HG03175 (cell line): ENCODE data around the gene PCDH9.

ENCODE experiments used
- ATAC-seq: cut with Tn5 transposase; IDR thresholded peaks from one replicate; pipeline ENCODE4 v1.9.1; 2021; ENCODE audit warnings: mild to moderate bottlenecking, moderate library complexity; ENCODE audit not compliant: unreplicated experiment

PCDH9 gene

GRCh38 chr13:67167420-67167819, 62.7 kb downstream of the PCDH9 start:
- no peak for ATAC-seq

GRCh38 chr13:67161176-67161575, 69.0 kb downstream of the PCDH9 start:
- ATAC-seq: no peak

DNA sequence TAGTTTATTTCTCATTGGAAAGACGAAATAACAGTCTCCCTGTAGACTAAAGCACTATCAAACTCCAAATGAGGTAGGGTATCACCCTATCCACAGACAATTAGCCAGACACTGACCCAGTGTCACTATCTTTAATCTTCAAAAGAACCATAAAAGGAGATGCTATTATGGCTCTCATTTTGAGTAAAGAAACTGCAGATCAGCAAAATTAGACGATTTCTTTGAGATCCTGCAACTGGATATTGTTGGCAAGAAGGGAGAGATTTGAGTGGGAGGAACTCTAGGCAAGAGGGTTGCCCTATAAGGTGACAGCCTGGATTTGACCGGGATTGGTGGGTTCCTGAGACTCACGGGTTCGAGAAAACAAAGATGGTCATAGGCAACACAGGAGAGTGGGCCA, 71.2 kb downstream of the PCDH9 start:
- no peak for ATAC-seq

GRCh38 chr13:67156723-67157060, 73.4 kb downstream of the PCDH9 start:
- ATAC-seq: no peak

DNA sequence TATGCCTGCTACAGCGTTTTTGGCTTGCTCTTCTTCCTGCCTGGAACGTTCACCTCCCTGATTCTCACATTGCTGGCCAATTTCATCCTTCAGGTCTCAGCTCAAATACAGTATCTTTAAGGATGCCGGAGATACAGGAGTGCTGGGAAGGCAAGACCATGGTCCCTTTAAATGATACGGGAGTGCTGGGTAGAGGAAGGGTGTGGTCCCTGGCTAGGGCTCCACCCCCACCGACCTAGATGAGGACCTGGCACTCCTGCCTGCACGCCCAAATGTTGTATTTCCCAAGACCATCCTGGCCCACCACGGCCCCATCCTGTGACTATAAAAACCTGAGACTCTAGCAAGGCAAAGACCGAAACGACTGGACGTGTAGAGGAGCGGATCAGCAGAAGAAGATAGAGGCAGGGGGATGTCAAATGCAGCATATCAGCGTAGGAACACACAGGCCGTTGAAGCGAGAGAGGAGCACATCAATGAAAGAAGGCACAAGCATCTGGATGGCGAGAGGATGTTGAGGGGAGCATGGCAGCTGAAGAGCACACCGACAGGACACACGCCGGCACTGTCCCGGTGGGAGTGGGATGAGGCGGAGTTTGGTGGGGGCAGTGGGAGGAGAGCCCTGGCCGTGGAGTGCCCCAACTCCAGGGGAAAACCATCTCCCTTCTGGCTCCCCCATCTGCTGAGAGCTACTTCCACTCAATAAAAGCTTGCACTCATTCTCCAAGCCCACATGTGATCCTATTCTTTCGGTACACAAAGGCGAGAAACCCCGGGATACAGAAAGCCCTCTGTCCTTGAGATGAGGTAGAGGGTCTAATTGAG, 74.0 kb downstream of the PCDH9 start:
- no peak for ATAC-seq

GRCh38 chr13:67152085-67152484, 78.1 kb downstream of the PCDH9 start:
- no peak for ATAC-seq

DNA sequence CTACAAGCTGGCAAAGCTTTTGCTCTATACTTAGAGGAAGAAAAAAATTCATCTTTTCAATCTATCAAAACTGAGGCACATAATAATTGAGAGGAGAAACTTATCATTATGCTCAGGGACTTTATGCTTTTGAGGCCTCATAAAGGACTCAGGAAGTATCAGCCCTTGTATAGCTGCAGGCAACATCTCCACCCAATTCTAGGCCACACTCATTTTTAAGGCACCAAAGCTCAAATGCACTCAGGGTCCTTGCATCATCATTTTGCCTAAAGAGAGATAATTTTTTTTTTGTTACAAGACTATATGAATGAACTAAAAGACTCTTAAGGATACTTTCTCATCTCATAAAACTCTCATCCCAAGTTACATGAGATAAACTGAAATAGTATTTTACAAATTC, 78.5 kb downstream of the PCDH9 start:
- no peak for ATAC-seq

GRCh38 chr13:67150608-67151007, 79.5 kb downstream of the PCDH9 start:
- ATAC-seq: no peak

DNA sequence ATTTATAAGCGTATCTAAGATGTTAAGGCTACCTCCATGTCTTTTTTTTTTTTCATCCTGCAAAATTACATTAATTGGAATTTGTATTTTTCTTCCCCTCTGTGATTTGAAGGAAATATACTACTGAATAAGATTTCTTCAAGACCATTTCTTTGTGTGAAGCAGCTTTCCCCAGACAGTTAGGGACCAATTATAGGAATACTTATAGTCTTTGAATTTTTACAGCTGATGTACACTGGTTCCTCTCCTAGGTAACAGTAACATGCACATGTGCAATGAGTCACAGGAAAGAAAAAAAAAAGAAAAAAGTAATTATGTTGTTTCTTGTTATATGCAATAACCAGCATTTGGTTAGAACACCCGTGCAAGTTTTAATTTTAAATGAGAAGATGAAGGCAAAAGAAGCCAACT, 82.0 kb downstream of the PCDH9 start:
- ATAC-seq: no peak

DNA sequence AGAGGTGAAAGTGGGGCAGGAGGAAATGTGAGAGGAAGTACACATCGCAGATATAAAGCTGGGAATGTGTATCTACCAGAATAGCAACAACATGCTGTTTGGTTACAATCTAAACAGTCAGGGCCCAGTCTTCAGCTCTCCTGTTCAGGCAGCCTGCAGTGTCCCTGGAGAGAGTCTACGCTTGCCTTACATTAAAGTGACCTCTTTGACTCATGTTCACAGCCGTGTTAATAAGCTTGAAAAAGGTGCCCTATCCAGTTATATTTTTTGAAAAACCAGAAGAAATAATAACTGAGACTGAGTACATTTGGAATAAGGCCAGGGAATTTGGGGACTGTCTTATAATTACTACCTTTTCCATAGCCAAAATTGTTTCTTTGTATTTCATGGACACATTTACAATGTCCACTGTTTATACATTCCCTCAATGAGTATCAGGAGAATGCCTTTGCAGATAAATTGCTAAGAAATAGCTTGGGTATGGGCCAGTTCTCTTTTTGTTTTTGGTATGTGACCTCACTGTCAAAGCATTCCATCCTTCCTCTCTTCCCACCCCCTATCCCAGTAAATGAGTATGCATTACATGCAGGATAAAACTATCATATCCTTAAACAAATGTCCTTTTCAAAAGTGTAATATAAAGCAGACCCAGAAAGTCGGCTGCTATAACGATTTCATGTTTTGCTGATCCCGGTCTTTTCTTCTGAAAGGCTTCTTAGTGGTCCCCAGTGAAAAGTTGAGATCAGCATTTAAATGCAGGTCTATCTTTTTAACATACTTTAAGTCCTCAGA, 82.6 kb downstream of the PCDH9 start:
- no peak for ATAC-seq

GRCh38 chr13:67146523-67147130, 83.5 kb downstream of the PCDH9 start:
- no peak for ATAC-seq

DNA sequence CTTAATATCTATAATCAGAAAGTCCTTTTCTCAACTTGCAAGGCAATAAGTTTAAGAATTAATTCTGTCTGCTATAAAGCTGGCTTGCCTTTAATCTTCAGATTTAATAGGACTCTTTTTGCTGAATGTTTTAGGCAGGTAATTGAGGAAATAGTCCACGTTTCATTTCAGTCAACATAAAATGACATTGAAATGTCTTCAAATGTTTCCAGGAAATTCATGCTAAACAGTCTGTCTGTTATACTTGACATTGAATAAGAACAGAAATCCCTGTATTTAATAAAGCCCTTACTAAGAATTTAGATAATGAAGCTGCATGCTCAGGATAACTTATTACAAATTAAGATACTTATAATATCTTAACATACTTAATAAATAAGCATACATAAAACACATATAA, 84.2 kb downstream of the PCDH9 start:
- no peak for ATAC-seq

GRCh38 chr13:67143544-67144115, 86.5 kb downstream of the PCDH9 start:
- ATAC-seq: no peak

DNA sequence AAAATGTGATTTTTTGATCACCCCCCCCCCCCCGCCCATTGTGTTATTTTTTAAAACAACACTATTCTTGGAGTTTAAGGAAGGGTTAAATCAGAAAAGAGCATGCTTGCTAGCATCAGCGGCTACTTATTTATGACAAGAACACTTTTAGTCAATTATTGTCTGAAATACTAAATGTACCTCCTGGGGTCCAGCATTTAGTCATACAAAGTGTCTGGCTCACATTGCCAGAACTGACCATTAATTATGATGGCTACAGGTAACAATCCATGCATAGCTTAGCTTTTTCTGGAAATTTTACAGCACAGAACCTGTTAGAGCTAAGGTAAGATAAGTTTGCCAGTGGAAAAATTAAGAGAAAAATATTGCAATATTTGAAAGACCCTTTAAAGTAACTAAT, 90.1 kb downstream of the PCDH9 start:
- no peak for ATAC-seq

GRCh38 chr13:67139551-67139950, 90.6 kb downstream of the PCDH9 start:
- ATAC-seq: no peak

GRCh38 chr13:67138970-67139369, 91.2 kb downstream of the PCDH9 start:
- no peak for ATAC-seq

- no peak for ATAC-seq
These were observed 92.9 kb downstream of the PCDH9 start for GRCh38 chr13:67137044-67137735.

DNA sequence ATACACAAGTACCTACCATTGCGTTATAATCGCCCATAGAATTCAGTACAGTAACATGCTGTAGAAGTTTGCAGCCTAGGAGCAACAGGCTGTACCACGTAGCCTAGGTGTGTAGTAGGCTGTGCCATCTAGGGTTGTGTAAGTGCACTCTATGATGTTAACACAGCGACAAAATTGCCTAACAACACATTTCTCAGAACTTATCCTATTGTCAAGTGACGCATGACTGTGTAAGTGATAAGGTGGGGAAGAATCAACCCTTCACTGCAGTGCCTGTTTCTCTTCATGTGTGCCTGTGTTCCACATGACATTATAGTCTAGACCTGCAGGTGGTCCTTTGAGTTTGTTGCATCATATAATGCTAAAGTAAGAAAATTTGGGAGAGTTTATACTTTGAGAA, 94.0 kb downstream of the PCDH9 start:
- no peak for ATAC-seq

GRCh38 chr13:67135356-67135755, 94.8 kb downstream of the PCDH9 start:
- ATAC-seq: no peak

DNA sequence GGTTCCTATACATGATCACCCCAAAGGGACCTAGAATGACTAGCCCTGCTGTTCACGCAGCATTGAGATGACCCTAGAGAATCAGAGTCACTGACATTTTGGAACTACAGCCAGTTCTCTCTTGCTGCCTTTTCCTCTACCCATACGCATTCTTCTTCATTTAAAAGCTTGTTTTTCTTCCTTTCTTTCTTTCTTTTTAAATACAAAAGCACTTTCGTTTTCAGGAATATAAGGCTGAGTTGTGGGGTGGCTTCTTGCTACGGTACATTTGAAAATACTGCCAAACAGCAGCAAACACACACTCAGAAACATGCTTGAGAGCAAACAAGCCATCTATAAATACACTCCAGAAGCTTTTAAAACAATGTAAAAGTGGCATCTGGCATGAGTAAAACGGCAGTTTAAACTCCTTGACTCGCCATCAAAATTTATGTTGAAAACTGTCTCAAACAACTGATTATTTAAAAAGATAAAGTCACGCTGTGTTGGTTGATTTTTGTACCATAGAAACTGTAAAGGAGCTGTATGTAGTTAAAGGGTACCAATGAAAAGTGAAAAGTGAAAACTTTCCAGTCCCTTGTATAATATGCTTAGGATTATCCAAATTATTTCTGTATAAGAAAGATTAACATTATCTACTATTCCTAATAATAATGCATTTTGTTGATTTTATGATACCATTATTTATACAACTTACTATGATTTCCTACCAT, 95.6 kb downstream of the PCDH9 start:
- no peak for ATAC-seq
